ENCODE measurements around the gene MRPS27.

- TF ChIP-seq POLR2AphosphoS5 (IDR thresholded peaks at IDR 0.05; ENCODE audit: borderline replicate concordance, low read depth, low read length) (no peak), EZH2 (IDR thresholded peaks at IDR 0.05) (no peak)
Measured at GRCh38 chr5:72295539-72295938, 24.5 kb downstream of the MRPS27 start.
